Measurements from ENCODE around the gene TMA16.

GRCh38 chr4:163523791-163524365 is 29.4 kb downstream of the TMA16 start:
- TF ChIP-seq CEBPZ (IDR thresholded peaks at IDR 0.05; ENCODE audit: low read length) (no peak), IRF1 (CRISPR knock-in tag; IDR thresholded peaks at IDR 0.05; ENCODE audit: low read depth) (no peak), ZBTB44 (CRISPR knock-in tag; IDR thresholded peaks at IDR 0.05) (no peak)

All from HepG2 (cell line).